IPS-11a (cell line): ENCODE results near the gene ICE2.

Experiments
- H3K4me3 ChIP-seq: one replicate; pipeline ENCODE4 v1.5.1; 2013; ENCODE audit warnings: low read depth, low read length, control low read depth

Gene ICE2, protein sequence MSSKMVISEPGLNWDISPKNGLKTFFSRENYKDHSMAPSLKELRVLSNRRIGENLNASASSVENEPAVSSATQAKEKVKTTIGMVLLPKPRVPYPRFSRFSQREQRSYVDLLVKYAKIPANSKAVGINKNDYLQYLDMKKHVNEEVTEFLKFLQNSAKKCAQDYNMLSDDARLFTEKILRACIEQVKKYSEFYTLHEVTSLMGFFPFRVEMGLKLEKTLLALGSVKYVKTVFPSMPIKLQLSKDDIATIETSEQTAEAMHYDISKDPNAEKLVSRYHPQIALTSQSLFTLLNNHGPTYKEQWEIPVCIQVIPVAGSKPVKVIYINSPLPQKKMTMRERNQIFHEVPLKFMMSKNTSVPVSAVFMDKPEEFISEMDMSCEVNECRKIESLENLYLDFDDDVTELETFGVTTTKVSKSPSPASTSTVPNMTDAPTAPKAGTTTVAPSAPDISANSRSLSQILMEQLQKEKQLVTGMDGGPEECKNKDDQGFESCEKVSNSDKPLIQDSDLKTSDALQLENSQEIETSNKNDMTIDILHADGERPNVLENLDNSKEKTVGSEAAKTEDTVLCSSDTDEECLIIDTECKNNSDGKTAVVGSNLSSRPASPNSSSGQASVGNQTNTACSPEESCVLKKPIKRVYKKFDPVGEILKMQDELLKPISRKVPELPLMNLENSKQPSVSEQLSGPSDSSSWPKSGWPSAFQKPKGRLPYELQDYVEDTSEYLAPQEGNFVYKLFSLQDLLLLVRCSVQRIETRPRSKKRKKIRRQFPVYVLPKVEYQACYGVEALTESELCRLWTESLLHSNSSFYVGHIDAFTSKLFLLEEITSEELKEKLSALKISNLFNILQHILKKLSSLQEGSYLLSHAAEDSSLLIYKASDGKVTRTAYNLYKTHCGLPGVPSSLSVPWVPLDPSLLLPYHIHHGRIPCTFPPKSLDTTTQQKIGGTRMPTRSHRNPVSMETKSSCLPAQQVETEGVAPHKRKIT

DNA sequence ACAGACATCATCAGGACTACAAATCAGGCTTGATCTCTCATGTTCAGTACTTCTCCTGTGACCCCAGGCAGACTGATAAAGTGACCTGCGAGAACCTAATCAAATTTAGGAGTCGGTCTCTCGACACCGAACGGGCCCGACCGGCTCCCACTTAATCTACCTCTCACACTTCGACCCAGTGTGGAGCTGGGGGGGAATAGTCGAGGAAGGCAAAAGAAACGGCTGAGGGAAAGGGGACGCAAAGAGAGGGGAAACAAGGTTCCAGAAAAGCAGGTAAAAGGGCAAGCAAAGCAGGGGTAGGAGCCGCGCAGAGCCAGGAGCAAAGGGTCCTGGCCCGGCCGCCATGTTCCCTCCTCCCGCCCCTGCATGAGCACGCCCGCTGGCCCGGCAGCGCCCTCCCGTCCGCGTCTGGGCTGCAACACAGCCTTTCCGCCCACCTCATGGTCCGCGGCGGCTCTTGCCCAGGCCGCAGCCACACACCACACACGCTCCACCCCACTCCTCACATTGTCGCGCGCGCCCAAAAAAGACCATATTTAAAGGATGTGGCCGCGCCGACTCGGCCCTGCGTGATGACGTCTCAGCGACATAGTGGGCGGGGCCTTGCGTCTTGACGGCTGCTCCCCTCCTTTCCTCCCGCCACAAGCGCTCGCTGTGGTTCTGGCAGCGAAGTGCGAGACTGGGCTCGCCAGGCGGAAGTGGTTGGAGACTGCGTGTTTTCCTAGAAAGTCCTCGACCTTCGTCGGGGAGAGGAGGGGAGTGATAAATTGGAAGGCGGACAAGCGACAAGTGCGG lies at the start of gene ICE2:
ICE2 (minus strand) TSS at position 577 of the 795 bp plus-strand sequence. CDS start 1,165 bp downstream, outside the sequence.
- H3K4me3 ChIP-seq = peak within 1 kb of the TSS; percentile 95

DNA sequence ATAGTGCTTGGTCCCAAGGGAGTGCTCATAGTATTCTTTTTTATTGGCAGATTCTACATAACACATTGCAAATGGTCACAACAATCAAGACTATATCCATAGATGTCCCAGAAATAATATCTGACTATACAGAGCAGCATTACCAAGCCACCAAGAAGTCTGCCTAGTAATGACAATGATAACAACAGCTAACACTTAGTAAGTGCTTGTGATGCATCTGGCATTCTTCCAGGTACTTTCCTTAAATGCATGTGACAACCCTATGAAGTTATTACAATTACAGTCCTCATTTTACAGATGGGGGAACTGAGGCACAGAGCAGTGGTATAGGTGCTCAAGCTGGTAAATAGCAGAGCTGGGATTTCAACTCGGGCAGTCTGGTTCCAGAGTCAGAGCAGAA lies 49.6 kb upstream of the ICE2 start:
- no peak overlapping the region for H3K4me3 ChIP-seq

DNA sequence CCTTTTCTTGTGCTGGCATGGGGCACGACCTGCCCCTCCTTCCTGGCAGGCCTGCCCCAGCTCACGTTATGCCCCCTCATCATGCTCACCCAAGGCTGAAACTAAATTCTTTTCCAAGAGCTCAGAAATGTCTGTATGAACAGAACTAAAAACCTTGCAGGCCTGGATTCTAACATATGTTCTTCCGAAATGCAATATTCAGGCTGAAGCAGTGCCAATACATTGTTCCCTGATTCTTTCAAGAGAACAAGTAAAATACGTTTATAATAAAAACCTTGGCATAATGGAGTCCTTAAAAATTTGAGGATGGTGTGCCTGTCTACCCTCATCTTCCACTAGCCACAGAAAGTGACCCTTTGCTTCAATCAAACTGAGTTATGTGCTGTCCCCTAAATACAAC lies 48.5 kb upstream of the ICE2 start:
- no peak overlapping the region for H3K4me3 ChIP-seq

DNA sequence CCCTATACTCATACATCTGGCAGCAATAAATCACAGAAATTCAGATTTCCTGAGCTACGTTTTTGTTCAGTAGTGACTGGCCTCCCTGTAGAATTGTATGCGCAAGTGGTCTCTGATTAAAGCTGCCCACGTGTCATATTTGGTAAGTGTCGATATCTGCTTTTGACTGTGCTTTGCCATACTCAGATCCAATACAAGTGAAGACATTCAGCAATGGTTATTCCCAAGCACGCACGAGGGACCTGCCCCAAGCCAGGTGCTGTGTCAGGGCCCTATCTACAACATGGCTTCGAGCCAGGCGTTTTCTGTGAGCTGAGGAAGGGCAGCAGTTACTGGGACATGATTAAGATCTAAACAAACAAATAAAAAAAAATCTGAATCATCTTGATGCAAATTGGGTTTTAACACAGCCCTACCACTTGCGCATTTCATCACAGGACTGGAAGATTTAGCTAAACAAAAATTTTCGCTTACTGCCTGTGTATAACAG lies 47.2 kb upstream of the ICE2 start:
- no peak overlapping the region for H3K4me3 ChIP-seq

DNA sequence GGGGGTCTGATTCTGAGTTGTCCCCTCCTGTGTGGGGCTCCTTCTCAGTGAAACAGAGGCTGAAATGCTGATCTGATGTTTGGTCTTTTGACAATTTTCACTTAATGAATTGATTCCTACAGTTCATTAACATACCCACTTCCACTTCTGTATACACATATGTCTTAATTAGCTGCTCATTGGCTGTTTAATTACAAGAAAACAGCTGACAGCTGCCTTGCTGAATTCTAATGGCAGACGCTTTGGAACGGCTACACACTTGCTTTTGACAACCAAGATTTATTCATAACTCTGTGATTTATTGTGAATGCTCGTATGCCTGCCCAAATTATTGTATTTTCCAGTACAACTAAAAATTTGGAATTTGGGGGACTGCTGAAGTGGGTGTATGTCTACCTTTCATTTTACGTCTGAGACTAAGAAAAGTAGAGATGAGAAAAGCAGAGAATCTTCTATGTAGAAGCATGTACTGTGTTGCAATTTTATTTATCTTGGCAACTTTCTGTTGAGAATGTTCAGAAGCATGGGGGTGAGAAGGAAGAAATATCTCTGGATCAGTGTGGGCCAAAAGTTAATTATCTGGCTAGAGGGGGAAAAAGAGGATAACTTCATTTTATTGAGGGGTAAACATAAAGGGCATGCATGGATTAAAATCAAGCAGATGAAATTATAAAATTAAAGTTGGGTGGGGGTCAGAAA lies 46.5 kb upstream of the ICE2 start:
- no peak overlapping the region for H3K4me3 ChIP-seq

DNA sequence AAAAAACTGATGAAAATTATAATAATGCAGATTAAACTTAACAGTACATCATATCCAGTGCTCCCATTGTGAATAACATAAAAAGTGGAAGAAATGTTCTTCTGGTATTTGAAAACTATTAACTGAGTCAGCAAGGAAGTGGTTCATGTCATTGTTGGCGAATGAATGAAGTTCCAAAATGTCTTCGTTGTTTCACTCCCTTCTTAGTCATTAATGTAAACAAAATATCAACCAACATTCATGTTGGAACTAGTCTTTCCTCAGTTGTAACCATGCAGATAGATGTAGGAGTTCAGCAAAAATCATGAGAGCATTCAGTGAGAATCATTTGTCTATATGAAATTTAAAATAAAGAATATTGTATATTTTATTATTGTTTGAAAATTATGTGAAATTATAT lies 44.1 kb upstream of the ICE2 start:
- no peak overlapping the region for H3K4me3 ChIP-seq

DNA sequence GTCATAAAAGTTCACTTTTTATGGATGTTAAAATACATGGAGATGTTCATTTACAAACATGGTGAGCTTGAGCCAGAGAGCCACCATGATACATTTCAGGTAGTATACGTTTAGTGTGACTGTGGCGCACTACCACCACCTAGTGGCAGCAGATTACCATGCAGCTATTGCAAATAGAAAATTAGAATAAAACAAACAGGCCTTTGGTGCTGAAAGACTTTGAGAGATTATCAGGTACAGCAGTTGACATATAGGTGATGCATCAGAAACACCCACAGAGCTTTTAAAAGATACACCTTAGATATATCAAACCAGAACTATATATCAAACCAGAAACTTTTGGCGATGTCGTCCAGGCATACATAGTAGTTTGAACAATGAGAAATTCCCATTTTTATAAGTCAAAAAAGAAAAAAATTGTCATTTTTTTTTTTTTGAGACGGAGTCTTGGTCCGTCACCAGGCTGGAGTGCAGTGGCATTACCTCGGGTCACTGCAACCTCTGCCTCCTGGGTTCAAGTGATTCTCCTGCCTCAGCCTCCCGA lies 42.0 kb upstream of the ICE2 start:
- no peak overlapping the region for H3K4me3 ChIP-seq

DNA sequence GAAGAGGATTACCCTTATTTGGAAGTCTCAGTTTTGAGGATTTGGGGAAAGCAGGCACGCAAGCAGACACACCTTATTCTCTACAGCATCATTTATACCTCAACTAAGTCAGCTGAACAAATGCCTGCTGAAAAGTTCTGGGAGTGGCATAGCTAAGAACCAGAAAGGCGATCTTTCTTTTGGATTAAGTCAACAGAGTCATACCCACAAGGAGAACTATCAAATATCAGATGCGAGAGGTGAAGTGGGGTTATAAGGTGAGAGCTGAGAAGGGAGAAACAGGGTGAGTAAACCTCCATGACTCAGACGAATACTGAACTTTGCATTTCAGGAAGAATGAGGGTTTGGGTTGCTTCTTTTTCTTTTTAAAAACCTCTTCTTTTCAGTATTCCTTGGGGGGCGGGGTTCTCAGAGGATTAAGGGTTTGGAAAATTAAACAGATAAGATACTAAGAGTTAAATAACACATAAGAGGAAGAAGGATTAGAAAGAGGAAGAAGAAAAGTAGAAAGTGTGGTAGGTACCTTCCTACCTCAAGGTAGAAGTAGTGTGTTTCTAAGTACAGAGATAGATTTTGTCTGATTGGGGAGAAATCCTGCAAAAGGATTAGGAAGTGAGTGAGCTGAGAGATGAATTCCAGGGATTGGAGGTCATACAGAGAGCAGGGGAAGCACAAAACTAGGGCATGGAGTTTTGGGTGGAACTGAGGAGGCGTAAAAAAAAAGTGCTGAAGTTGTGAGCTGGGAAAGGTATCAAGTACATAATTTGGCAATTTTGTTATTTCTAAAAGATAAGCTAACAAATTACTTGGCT lies 41.3 kb upstream of the ICE2 start:
- no peak overlapping the region for H3K4me3 ChIP-seq

DNA sequence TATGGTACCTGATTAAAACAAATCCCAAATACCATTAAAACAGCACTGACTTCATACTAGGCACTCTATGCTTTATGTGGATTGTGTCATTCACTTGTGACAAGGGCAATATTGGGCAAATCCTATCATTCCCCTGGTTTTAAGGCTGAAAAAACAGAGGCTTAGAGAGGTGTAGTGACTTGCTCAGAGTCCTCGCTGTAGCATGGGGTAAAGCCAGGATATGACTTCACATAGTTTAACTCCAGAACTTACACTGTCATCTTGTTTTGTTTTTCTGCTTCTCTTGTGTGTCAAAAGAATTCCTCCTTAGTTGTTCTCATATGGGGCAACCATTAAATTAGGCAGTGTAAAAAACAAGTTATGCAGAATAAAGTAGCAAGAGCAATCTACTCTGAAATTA lies 40.3 kb upstream of the ICE2 start:
- H3K4me3 ChIP-seq = no peak overlapping the region

DNA sequence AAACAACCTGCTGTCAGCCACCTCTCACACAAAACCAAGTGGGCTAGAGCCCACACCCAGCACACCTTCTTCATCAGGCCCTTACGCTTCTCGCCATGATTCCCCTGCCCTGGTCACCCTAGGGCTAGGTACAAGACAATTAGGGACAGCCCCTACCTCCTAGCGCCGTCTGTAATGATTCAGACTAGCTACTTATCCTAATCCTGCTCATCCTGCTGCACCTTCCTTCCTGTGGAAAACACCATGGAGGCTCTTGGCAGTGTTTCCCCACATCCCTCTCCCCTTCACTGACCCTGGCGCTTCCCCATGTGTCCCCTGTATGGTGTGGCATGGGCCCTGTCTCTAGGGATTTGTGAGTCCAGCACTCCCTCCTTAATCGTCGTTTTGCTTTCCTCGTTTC lies 39.6 kb upstream of the ICE2 start:
- H3K4me3 ChIP-seq = no peak overlapping the region

DNA sequence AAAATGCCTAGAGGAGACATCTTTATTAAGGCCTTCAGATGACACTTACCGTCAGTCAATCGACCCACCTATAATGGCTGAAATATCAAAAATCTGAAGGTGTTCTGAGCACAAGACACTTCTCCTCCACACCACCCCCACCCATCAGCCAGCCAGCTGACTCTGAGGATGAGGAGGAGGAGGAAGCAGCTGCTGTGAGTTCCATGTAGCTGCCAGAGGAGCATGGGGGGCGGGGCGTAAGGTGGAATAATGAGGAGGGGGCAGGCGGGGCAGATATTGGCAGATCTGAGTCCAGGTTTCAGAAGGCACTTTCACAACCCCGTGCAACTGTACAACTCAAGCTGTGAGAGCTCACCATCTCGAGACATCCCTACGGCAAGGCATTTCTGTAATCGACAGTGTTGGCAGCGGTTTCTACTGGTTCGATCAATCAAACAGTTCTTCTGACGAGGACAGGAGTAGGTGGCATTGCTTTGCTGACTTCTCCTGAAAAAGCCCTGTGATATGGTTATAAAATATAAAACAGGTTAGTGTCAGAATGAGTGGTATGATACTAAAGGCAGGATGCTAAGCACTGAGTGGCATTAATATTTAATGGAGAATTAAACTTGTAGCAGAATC lies 35.4 kb upstream of the ICE2 start:
- no peak overlapping the region for H3K4me3 ChIP-seq

DNA sequence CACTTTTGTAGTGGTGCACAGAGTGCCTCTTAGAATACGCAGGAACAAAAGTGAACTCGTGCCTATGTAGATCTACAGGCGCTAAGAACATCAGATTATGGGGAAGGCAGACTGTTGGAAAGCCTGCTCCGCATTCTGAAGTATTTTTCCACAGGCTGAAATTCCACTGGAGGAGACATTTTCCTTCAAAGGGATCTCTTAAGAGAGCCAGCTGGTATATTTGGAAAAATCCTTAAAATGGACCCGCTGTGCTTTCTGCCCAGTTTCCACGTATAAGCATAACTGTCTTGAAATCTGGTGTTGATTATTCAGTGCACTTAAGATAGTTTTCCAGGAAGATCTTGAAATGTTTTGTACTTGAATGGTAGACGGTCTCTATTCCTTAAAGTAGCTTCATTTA lies 34.7 kb upstream of the ICE2 start:
- no peak overlapping the region for H3K4me3 ChIP-seq

DNA sequence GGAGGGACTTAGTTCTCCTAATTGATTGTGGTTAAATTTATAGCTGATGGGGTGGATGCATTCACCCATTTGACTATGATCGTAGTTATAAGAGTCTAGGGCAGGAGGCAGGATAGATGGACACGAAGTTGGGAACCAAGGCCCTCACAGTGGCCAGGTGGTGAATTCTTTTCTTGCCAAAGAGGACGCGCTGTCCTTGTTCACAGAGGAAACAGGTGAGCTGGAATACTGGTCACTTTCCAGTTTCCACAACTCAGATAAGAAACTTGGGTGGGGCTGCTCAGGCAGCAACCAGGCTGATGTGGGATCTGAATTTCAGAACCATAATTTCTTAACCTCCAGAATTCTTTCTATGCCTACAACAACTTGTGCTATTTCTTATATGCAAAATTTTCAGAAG lies 34.0 kb upstream of the ICE2 start:
- H3K4me3 ChIP-seq = no peak overlapping the region

DNA sequence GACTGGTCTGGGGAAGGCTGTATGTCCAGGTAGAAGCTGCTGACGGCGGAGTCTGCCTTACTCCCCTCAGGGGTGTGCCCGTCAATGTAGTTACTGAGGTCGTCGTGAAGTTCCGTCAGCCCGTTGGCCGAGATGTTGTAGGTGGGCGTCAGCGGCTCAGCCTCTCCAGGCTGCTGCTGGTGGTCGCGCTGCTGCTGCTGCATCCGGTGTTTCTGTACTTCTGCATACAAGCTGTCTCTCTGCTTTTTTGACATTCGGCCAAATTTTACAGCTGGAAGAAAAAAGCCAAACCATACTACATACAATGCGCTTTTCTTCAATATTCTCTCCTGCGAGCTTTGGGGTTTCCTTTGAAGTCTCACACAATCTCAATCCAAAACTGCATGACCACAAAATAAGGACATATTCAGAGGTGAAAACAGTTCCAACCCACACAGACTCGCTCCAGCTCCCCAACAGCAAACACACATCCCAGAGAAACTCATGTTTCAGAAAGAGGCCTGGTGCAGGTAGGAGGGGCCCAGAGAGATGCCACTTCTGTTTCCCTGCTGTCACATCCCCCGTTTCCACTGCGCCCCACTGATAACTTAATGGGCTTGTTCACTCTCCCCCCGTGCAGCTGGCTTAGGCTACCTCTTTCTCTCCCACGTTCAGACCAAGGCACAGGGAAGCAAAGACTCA lies 32.5 kb upstream of the ICE2 start:
- H3K4me3 ChIP-seq = no peak overlapping the region

DNA sequence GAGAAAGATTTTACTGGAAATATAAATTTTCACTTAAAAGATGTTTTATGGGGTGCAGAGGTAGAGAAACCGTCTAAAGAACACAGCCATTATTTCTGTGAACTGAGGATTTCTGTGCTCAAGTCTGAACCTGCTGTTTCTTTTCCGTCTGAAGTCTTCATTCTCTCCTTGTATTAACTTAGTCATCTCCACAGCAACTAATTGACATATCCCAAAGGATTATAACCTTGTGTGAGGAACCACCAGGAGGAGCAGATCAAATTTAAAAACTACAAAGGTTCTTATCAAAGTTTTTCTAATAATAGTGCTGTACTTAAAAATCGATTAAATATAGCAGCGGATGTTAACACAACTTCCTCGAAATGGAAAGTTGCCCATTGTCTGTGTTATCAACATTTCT lies 31.1 kb upstream of the ICE2 start:
- no peak overlapping the region for H3K4me3 ChIP-seq

DNA sequence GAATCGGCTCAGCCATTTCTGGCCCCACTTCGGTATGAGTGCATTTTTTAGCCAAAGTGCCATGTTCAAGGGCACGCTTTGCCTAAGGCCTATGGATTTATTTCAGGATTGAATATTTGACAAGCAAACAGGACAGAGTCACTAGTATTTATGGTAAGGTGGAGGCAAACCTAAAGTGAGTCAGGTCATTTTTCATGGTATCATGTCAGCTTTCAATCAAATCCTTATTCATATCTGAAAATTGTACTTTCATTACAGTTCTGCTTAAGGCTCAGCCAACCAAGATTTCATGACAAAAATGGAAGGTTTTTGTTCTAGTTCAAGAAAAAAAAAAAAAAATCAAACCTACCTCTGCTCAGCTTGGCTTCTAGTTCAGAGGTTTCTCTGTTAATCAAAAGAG lies 30.5 kb upstream of the ICE2 start:
- H3K4me3 ChIP-seq = no peak overlapping the region

DNA sequence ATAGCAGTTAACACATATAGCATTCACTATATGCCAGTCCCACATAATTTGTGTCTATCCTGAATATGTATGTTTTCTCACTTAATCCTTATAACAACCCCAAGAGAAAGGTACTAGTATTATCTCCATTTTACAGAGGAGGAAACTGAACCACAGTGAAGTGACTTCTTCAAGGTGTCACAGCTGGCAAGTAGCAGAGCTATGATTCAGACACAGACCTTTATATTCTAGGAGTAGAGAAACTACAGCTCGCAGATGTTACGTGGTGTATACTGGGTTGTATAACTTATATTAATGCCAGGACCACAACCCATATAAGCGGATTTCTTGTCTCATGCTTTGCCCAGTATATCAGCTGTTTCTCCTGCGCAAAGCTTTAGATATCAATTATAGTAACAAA lies 29.5 kb upstream of the ICE2 start:
- H3K4me3 ChIP-seq = no peak overlapping the region
